GM12872 (cell line): ENCODE results near the gene PHLPP1.

ENCODE experiments used
- CTCF ChIP-seq: IDR thresholded peaks from 3 replicates; pipeline ENCODE4 v1.5.1; 2011; ENCODE audit warnings: low read depth, mild to moderate bottlenecking, low read length, moderate library complexity; ENCODE audit not compliant: insufficient read depth

PHLPP1 gene

GRCh38 chr18:62769216-62769615, 53.9 kb downstream of the PHLPP1 start:
- TF ChIP-seq CTCF = no peak

- no peak for TF ChIP-seq CTCF
These were observed 56.3 kb downstream of the PHLPP1 start for GRCh38 chr18:62771494-62772270.

- no peak for TF ChIP-seq CTCF
These were observed 57.7 kb downstream of the PHLPP1 start for GRCh38 chr18:62772860-62773584.

GRCh38 chr18:62773691-62774090, 58.4 kb downstream of the PHLPP1 start:
- TF ChIP-seq CTCF = no peak

GRCh38 chr18:62776024-62776570, 60.8 kb downstream of the PHLPP1 start:
- no peak for TF ChIP-seq CTCF

GRCh38 chr18:62777814-62778213, 62.5 kb downstream of the PHLPP1 start:
- no peak for TF ChIP-seq CTCF
